Liver (tissue), 9 donors: ENCODE measurements around the gene PRR36. TPM values are rescaled to one million over a fixed set of nuclear protein-coding genes. Genes with fewer than 3 reads are reported as not detected.

Experiments used
- DNase-seq: peaks from one replicate; pipeline ENCODE4 v3.0.0-alpha.2; 2017; ENCODE audit warnings: low spot score
- H3K27ac ChIP-seq, 2 donors: one replicate each; pipeline ENCODE4 v1.7.0; 2013; ENCODE audit warnings: inconsistent platforms in 2 of 2, low read length in 2 of 2, control low read depth in 1 of 2, low read depth in 1 of 2, mild to moderate bottlenecking in 1 of 2
- H3K27me3 ChIP-seq, 4 donors: one replicate each; pipeline versions ENCODE4 v1.6.1 to v1.7.0; 2013; ENCODE audit warnings: low read length in 3 of 4, inconsistent platforms in 1 of 4, mild to moderate bottlenecking in 1 of 4, moderate library complexity in 1 of 4; ENCODE audit not compliant: control insufficient read depth in 4 of 4, insufficient read depth in 4 of 4
- H3K36me3 ChIP-seq, 4 donors: one replicate each; pipeline versions ENCODE4 v1.6.1 to v1.7.0; 2013; ENCODE audit warnings: low read length in 3 of 4, mild to moderate bottlenecking in 3 of 4, low read depth in 1 of 4, moderate library complexity in 1 of 4; ENCODE audit not compliant: control insufficient read depth in 4 of 4, insufficient read depth in 3 of 4
- H3K4me1 ChIP-seq, 4 donors: one replicate each; pipeline versions ENCODE4 v1.6.1 to v1.7.0; 2013; ENCODE audit warnings: low read length in 3 of 4, mild to moderate bottlenecking in 3 of 4, moderate library complexity in 1 of 4; ENCODE audit not compliant: control insufficient read depth in 4 of 4, insufficient read depth in 4 of 4
- H3K4me3 ChIP-seq, 3 donors: one replicate each; pipeline versions ENCODE4 v1.6.1 to v1.7.0; 2013; ENCODE audit warnings: low read length in 3 of 3, control low read depth in 1 of 3, low read depth in 1 of 3, mild to moderate bottlenecking in 1 of 3
- H3K9ac ChIP-seq, 2 donors: one replicate each; pipeline ENCODE4 v1.7.0; 2013; ENCODE audit warnings: low read length in 2 of 2, mild to moderate bottlenecking in 2 of 2, moderate library complexity in 2 of 2, control low read depth in 1 of 2, low read depth in 1 of 2
- H3K9me3 ChIP-seq, 4 donors: one replicate each; pipeline versions ENCODE4 v1.6.1 to v1.7.0; 2013; ENCODE audit warnings: low read length in 3 of 4; ENCODE audit not compliant: control insufficient read depth in 4 of 4
- EGR1 ChIP-seq, 2 donors: IDR thresholded peaks; 2 replicates each; pipeline ENCODE4 v1.6.1; 2016 to 2018; ENCODE audit warnings: antibody characterized with exemption in 2 of 2, low read depth in 2 of 2
- FOXA1 ChIP-seq: IDR thresholded peaks from 2 replicates; pipeline ENCODE4 v1.6.1; 2016; ENCODE audit warnings: antibody characterized with exemption
- FOXA2 ChIP-seq: IDR thresholded peaks from 2 replicates; pipeline ENCODE4 v1.6.1; 2016; ENCODE audit warnings: antibody characterized with exemption
- GABPA ChIP-seq, 2 donors: IDR thresholded peaks in 1 of 2; conservative IDR thresholded peaks in 1 of 2; 2 replicates each; pipeline ENCODE4 v1.6.1; 2016; ENCODE audit warnings: antibody characterized with exemption in 2 of 2, mild to moderate bottlenecking in 1 of 2, moderate library complexity in 1 of 2
- HNF4A ChIP-seq, 2 donors: conservative IDR thresholded peaks; 2 replicates each; pipeline ENCODE4 v1.6.1; 2016; ENCODE audit warnings: antibody characterized with exemption in 2 of 2, mild to moderate bottlenecking in 2 of 2
- HNF4G ChIP-seq: IDR thresholded peaks from 2 replicates; pipeline ENCODE4 v1.6.1; 2016; ENCODE audit warnings: antibody characterized with exemption
- JUND ChIP-seq, 2 donors: IDR thresholded peaks; 2 replicates each; pipeline ENCODE4 v1.6.1; 2016; ENCODE audit warnings: antibody characterized with exemption in 2 of 2
- NR2F2 ChIP-seq: IDR thresholded peaks from 2 replicates; pipeline ENCODE4 v1.6.1; 2016; ENCODE audit warnings: antibody characterized with exemption
- RAD21 ChIP-seq, 2 donors: IDR thresholded peaks; 2 replicates each; pipeline ENCODE4 v1.6.1; 2016; ENCODE audit warnings: antibody characterized with exemption in 2 of 2, mild to moderate bottlenecking in 2 of 2
- RXRA ChIP-seq, 2 donors: IDR thresholded peaks; 2 replicates each; pipeline ENCODE4 v1.6.1; 2017 to 2018; ENCODE audit warnings: antibody characterized with exemption in 2 of 2, mild to moderate bottlenecking in 1 of 2
- SP1 ChIP-seq: IDR thresholded peaks from 2 replicates; pipeline ENCODE4 v1.6.1; 2018; ENCODE audit warnings: antibody characterized with exemption, mild to moderate bottlenecking
- TAF1 ChIP-seq: conservative IDR thresholded peaks from 2 replicates; pipeline ENCODE4 v1.6.1; 2016; ENCODE audit warnings: antibody characterized with exemption, mild to moderate bottlenecking
- YY1 ChIP-seq: IDR thresholded peaks from 2 replicates; pipeline ENCODE4 v1.6.1; 2016; ENCODE audit warnings: antibody characterized with exemption, mild to moderate bottlenecking
- WGBS: extraction: QIAGEN DNeasy Blood & Tissue Kit; methylation state at CpG from one replicate; pipeline ENCODE4 v1.1.7; 2013; 5-methylcytosine and 5-hydroxymethylcytosine counted together
- polyA plus RNA-seq, 2 donors: library from polyadenylated mRNA; stranded (reverse) in 1 of 2; unstranded in 1 of 2; fragments of 200-250 nt in 1 of 2; fragments of >200 nt in 1 of 2; fragmentation: Nextera tagmentation in 1 of 2; extraction: Ambion mirVana in 1 of 2; gene quantifications; one replicate each; pipeline versions ENCODE4 v1.2.1 to v1.2.3, GENCODE V29; 2013 to 2015
- total RNA-seq, 2 donors: library from RNA; depleted of rRNA; stranded (reverse); fragments of >200 nt; gene quantifications; one replicate each; pipeline ENCODE4 v1.2.3, GENCODE V29; 2014
- TF ChIP-seq, protein P1 (sequence below): IDR thresholded peaks from 2 replicates; pipeline ENCODE4 v1.6.1; 2016; ENCODE audit warnings: antibody characterized with exemption
- TF ChIP-seq, protein P2 (sequence below): fragments of 150-350 bp; IDR thresholded peaks from 2 replicates; pipeline ENCODE4 v1.5.1; 2017; ENCODE audit warnings: improper control_type of control experiment, low read depth, low read length; ENCODE audit not compliant: missing input control
- TF ChIP-seq, protein P3 (sequence below): IDR thresholded peaks from 2 replicates; pipeline ENCODE4 v1.6.1; 2016; ENCODE audit warnings: antibody characterized with exemption
- TF ChIP-seq, protein P4 (sequence below): IDR thresholded peaks from 2 replicates; pipeline ENCODE4 v1.6.1; 2016; ENCODE audit warnings: antibody characterized with exemption
- TF ChIP-seq, protein P5 (sequence below): IDR thresholded peaks from 2 replicates; pipeline ENCODE4 v1.6.1; 2016; ENCODE audit warnings: antibody characterized with exemption, mild to moderate bottlenecking
- donor health status: healthy.
- donor health status: healthy.
- donor health status: healthy.
- donor health status: healthy.
- donor health status: healthy.

PRR36 gene
- total and polyA plus RNA-seq, 4 donors = 0.02 to 0.03 TPM; not detected in 2

DNA sequence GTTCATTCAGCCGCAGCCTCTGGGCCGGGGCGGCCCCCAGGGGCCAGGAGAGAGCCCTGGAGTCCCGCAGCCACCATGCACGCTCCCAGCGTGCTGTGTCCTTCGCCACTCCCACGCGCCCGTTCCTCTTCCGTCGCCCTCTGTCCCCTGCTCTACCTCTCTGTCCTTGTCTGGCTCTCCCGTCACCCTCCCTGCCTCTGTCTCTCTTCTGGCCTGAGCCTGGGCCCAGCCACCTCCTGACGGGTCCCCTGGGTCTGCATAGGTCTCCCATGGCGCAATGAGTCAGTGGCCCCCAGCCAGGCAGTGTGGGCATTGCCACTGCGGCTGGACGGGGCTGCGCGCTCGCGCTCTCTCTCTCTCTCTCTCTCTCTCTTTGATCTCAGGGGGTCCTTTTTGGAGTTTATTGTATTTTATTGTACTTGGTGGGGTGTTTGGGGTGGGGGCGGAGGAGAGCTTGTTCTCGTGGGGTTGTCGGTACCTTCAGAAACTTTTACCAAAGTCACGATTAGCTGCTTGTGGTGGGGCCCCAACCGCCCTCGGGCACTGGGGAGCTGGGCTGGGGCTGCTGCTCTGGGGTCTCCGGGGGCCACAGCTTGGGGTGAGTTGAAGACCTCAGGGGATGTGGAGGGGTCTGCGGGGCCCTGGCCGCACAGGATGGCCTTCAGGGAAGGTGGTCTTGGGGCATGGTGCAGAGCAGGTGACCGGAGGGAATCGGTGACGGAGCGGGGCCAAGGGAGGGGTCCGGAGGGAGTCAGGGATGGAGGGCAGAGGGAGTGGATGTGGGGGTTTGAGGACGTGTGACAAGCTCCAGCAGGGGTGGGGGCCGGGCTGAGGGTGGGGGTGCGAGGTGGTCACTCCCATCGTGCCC, 38.7 kb upstream of the PRR36 start:
- peaks cover 0 to 27% (median 11%) of the 10 kb centered on the region in 4 donors for H3K36me3 ChIP-seq

DNA sequence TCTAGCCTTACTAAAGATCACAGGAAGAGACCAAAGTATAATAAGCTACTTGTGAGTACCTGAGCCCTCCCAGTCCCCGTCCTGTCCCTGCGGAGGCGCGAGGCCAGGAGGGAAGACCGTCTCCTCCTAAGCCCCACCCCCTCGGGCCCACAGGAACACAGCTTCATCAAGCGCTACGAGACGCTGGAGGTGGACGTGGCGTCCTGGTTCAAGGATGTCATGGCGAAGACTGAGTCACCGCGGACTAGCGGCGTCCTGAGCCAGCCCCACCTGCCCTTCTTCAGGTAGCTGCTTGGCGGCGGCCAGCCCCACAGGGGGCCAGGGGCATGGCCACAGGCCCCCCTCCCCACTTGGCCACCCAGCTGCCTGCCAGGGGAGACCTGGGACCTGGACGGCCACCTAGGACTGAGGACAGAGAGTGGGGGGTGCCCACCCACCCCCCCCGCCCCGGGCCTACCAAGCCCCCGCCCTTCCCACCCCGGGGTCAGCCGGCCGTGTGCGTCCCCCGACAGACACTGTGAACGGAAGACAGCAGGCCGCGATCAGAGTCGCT, 38.0 kb upstream of the PRR36 start:
- Histone ChIP-seq H3K27me3 (no peaks in the 10 kb centered on the region), H3K4me3 (no peak overlapping the region), H3K4me1 (peaks cover 7 to 27% (median 14%) of the 10 kb centered on the region in 4 donors), H3K9me3 (no peaks in the 10 kb centered on the region), H3K36me3 (peaks cover 0 to 27% (median 11%) of the 10 kb centered on the region in 4 donors), H3K27ac (no peak overlapping the region), H3K9ac (no peak overlapping the region)
- no peak for TF ChIP-seq SP1
- TF ChIP-seq FOXA2 = no peak
- TF ChIP-seq, protein P1, sequence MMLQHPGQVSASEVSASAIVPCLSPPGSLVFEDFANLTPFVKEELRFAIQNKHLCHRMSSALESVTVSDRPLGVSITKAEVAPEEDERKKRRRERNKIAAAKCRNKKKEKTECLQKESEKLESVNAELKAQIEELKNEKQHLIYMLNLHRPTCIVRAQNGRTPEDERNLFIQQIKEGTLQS = no peak
- TF ChIP-seq, protein P2, sequence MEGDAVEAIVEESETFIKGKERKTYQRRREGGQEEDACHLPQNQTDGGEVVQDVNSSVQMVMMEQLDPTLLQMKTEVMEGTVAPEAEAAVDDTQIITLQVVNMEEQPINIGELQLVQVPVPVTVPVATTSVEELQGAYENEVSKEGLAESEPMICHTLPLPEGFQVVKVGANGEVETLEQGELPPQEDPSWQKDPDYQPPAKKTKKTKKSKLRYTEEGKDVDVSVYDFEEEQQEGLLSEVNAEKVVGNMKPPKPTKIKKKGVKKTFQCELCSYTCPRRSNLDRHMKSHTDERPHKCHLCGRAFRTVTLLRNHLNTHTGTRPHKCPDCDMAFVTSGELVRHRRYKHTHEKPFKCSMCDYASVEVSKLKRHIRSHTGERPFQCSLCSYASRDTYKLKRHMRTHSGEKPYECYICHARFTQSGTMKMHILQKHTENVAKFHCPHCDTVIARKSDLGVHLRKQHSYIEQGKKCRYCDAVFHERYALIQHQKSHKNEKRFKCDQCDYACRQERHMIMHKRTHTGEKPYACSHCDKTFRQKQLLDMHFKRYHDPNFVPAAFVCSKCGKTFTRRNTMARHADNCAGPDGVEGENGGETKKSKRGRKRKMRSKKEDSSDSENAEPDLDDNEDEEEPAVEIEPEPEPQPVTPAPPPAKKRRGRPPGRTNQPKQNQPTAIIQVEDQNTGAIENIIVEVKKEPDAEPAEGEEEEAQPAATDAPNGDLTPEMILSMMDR = no peak
- no peak for TF ChIP-seq HNF4G
- no peak for TF ChIP-seq RAD21 (IDR thresholded peaks at IDR 0.05)
- no peak for TF ChIP-seq TAF1
- TF ChIP-seq, protein P3, sequence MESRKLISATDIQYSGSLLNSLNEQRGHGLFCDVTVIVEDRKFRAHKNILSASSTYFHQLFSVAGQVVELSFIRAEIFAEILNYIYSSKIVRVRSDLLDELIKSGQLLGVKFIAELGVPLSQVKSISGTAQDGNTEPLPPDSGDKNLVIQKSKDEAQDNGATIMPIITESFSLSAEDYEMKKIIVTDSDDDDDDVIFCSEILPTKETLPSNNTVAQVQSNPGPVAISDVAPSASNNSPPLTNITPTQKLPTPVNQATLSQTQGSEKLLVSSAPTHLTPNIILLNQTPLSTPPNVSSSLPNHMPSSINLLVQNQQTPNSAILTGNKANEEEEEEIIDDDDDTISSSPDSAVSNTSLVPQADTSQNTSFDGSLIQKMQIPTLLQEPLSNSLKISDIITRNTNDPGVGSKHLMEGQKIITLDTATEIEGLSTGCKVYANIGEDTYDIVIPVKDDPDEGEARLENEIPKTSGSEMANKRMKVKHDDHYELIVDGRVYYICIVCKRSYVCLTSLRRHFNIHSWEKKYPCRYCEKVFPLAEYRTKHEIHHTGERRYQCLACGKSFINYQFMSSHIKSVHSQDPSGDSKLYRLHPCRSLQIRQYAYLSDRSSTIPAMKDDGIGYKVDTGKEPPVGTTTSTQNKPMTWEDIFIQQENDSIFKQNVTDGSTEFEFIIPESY = no peak
- no peak for TF ChIP-seq EGR1 (IDR thresholded peaks at IDR 0.05; ENCODE audit: low read depth in 2 of 2)
- no peak for TF ChIP-seq HNF4A (conservative IDR thresholded peaks at IDR 0.05)
- TF ChIP-seq JUND (IDR thresholded peaks at IDR 0.05) = no peak
- TF ChIP-seq RXRA (IDR thresholded peaks at IDR 0.05) = no peak
- TF ChIP-seq NR2F2 = no peak
- TF ChIP-seq, protein P4, sequence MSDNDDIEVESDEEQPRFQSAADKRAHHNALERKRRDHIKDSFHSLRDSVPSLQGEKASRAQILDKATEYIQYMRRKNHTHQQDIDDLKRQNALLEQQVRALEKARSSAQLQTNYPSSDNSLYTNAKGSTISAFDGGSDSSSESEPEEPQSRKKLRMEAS = no peak
- no peak for TF ChIP-seq YY1
- no peak for TF ChIP-seq GABPA (IDR thresholded peaks at IDR 0.05 in 1 of 2, conservative IDR thresholded peaks at IDR 0.05 in 1 of 2)
- TF ChIP-seq, protein P5, sequence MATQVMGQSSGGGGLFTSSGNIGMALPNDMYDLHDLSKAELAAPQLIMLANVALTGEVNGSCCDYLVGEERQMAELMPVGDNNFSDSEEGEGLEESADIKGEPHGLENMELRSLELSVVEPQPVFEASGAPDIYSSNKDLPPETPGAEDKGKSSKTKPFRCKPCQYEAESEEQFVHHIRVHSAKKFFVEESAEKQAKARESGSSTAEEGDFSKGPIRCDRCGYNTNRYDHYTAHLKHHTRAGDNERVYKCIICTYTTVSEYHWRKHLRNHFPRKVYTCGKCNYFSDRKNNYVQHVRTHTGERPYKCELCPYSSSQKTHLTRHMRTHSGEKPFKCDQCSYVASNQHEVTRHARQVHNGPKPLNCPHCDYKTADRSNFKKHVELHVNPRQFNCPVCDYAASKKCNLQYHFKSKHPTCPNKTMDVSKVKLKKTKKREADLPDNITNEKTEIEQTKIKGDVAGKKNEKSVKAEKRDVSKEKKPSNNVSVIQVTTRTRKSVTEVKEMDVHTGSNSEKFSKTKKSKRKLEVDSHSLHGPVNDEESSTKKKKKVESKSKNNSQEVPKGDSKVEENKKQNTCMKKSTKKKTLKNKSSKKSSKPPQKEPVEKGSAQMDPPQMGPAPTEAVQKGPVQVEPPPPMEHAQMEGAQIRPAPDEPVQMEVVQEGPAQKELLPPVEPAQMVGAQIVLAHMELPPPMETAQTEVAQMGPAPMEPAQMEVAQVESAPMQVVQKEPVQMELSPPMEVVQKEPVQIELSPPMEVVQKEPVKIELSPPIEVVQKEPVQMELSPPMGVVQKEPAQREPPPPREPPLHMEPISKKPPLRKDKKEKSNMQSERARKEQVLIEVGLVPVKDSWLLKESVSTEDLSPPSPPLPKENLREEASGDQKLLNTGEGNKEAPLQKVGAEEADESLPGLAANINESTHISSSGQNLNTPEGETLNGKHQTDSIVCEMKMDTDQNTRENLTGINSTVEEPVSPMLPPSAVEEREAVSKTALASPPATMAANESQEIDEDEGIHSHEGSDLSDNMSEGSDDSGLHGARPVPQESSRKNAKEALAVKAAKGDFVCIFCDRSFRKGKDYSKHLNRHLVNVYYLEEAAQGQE = no peak
- no peak for TF ChIP-seq FOXA1
- DNase-seq = no peak
- WGBS = 94% methylated on average over 31 of the region's 31 CpGs

More for the DNA sequence above, 38.7 kb upstream of the PRR36 start:
- TF ChIP-seq JUND (IDR thresholded peaks at IDR 0.05) (no peak), TAF1 (no peak)
- TF ChIP-seq, protein P2 = no peak
- Histone ChIP-seq H3K4me1 (peaks cover 13 to 34% (median 19%) of the 10 kb centered on the region in 4 donors), H3K9ac (no peak overlapping the region), H3K9me3 (no peaks in the 10 kb centered on the region), H3K27ac (no peak overlapping the region), H3K27me3 (no peaks in the 10 kb centered on the region), H3K4me3 (no peak overlapping the region)
- 89% methylated on average over 39 of the region's 39 CpGs for WGBS
- no peak for DNase-seq
